ENCODE data around the gene PCGF6. TPM values are rescaled to one million over a fixed set of nuclear protein-coding genes. Genes with fewer than 3 reads are reported as not detected.

PCGF6 gene
- total and polyA plus RNA-seq, 2 experiments from 2014 or later, result 9.7 to 12.6 TPM

DNA sequence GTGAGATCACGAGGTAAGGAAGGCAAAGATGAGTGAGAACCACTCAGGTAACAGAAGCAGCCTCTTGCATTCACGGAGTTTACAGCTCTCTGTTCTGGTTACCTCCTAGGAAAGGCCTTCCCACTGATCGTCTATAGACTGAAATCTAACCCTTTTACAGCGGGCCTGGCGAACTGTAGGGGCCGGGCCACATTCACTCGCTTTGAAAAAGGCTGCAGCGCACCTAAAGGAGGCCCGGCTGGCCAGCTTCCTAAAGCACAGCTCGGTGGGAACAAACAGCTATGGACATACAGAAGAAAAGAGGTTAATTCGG is 44.8 kb upstream of the PCGF6 start:
- H3K4me1 ChIP-seq (ENCODE audit: insufficient read depth), result peaks cover 33% of the 10 kb centered on the region
- no peaks in the 10 kb centered on the region for H3K9me2 ChIP-seq (ENCODE audit: insufficient read depth)
- WGBS, 2 experiments (ENCODE audit: low coverage in 1 of 2, low lambda C conversion rate in 2 of 2, missing lambda C conversion rate in 2 of 2), result 4 to 5% methylated on average over 11 of the region's 11 CpGs
- H3K27ac ChIP-seq, result peak overlapping the region; percentile 80
- H2AFZ ChIP-seq, result peak overlapping the region; percentile 84
- in situ Hi-C loops (cut with MboI), result no loop called here
- H3F3A ChIP-seq (ENCODE audit: insufficient read depth), result 0 out of 2 replicates have a peak, but pooled peaks cover 4% of the 10 kb centered on the region
- peak overlapping the region; percentile 96 for H3K4me3 ChIP-seq
- H3K27me3 ChIP-seq (replicated peaks; ENCODE audit: insufficient read depth), result no peaks in the 10 kb centered on the region
- H4K20me1 ChIP-seq (ENCODE audit: insufficient read depth), result no peaks in the 10 kb centered on the region; the same call in 1 of the 2 replicates
- H3K36me3 ChIP-seq (ENCODE audit: low read depth), result peaks cover 24% of the 10 kb centered on the region
- no peaks in the 10 kb centered on the region for H3K9me3 ChIP-seq (ENCODE audit: low read depth)
- H3K4me2 ChIP-seq (ENCODE audit: unreplicated experiment), result peak overlapping the region; percentile 95
- TF ChIP-seq EZH2 (IDR thresholded peaks at IDR 0.05; ENCODE audit: insufficient read depth, poor library complexity, severe bottlenecking), result no peak
- TF ChIP-seq EZH2phosphoT487 (IDR thresholded peaks at IDR 0.05; ENCODE audit: insufficient read depth, low read depth), result no peak
- peak; percentile 67 for DNase-seq
- H3K9ac ChIP-seq, result peak overlapping the region; percentile 97
- H3K79me2 ChIP-seq (ENCODE audit: insufficient read depth), result peaks cover 98% of the 10 kb centered on the region

- 0 out of 2 replicates have a peak, but pooled peaks cover 7% of the 10 kb centered on the region for H3F3A ChIP-seq (ENCODE audit: insufficient read depth)
- H3K4me2 ChIP-seq (ENCODE audit: unreplicated experiment), result peak overlapping the region; percentile 95
- H3K9ac ChIP-seq, result no peak overlapping the region
- no peaks in the 10 kb centered on the region for H3K9me2 ChIP-seq (ENCODE audit: insufficient read depth)
- in situ Hi-C loops (cut with MboI), result no loop called here
- TF ChIP-seq EZH2 (IDR thresholded peaks at IDR 0.05; ENCODE audit: insufficient read depth, poor library complexity, severe bottlenecking) (no peak), EZH2phosphoT487 (IDR thresholded peaks at IDR 0.05; ENCODE audit: insufficient read depth, low read depth) (no peak)
- H3K36me3 ChIP-seq (ENCODE audit: low read depth), result peaks cover 33% of the 10 kb centered on the region
- no peaks in the 10 kb centered on the region for H3K27me3 ChIP-seq (replicated peaks; ENCODE audit: insufficient read depth)
- no peak for DNase-seq
- no peaks in the 10 kb centered on the region for H3K9me3 ChIP-seq (ENCODE audit: low read depth)
- no peak overlapping the region for H2AFZ ChIP-seq
- H3K4me3 ChIP-seq, result no peak overlapping the region
- H4K20me1 ChIP-seq (ENCODE audit: insufficient read depth), result no peaks in the 10 kb centered on the region; the same call in 1 of the 2 replicates
- H3K79me2 ChIP-seq (ENCODE audit: insufficient read depth), result peaks cover 91% of the 10 kb centered on the region
- H3K4me1 ChIP-seq (ENCODE audit: insufficient read depth), result peaks cover 33% of the 10 kb centered on the region
- H3K27ac ChIP-seq, result no peak overlapping the region
- 92 to 94% methylated on average over 14 of the region's 14 CpGs for WGBS, 2 experiments (ENCODE audit: low coverage in 1 of 2, low lambda C conversion rate in 2 of 2, missing lambda C conversion rate in 2 of 2)
Observed at GRCh38 chr10:103394180-103394579, 43.2 kb upstream of the PCGF6 start.

GRCh38 chr10:103382769-103383168 is 31.8 kb upstream of the PCGF6 start:
- Histone ChIP-seq H3K27me3 (replicated peaks; ENCODE audit: insufficient read depth) (no peaks in the 10 kb centered on the region), H3K4me1 (ENCODE audit: insufficient read depth) (no peaks in the 10 kb centered on the region), H2AFZ (no peak overlapping the region), H3K9me2 (ENCODE audit: insufficient read depth) (no peaks in the 10 kb centered on the region), H4K20me1 (ENCODE audit: insufficient read depth) (0 out of 2 replicates have a peak, but pooled peaks cover 3% of the 10 kb centered on the region), H3K27ac (no peak overlapping the region), H3K79me2 (ENCODE audit: insufficient read depth) (no peaks in the 10 kb centered on the region), H3F3A (ENCODE audit: insufficient read depth) (peaks cover 24% of the 10 kb centered on the region), H3K4me3 (no peak overlapping the region), H3K9me3 (ENCODE audit: low read depth) (no peaks in the 10 kb centered on the region), H3K4me2 (ENCODE audit: unreplicated experiment) (no peak overlapping the region), H3K36me3 (ENCODE audit: low read depth) (peaks cover 17% of the 10 kb centered on the region), H3K9ac (no peak overlapping the region)
- TF ChIP-seq EZH2phosphoT487 (IDR thresholded peaks at IDR 0.05; ENCODE audit: insufficient read depth, low read depth) (no peak), EZH2 (IDR thresholded peaks at IDR 0.05; ENCODE audit: insufficient read depth, poor library complexity, severe bottlenecking) (no peak)
- in situ Hi-C loops (cut with MboI), result no loop called here
- WGBS, 2 experiments (ENCODE audit: low coverage in 1 of 2, low lambda C conversion rate in 2 of 2, missing lambda C conversion rate in 2 of 2), result 91 to 95% methylated on average over 5 of the region's 5 CpGs
- DNase-seq, result no peak

- Histone ChIP-seq H4K20me1 (ENCODE audit: insufficient read depth) (0 out of 2 replicates have a peak, but pooled peaks cover 4% of the 10 kb centered on the region), H3K4me1 (ENCODE audit: insufficient read depth) (peaks cover 3% of the 10 kb centered on the region; the same call in 1 of the 2 replicates), H3F3A (ENCODE audit: insufficient read depth) (peaks cover 6% of the 10 kb centered on the region; the same call in 1 of the 2 replicates), H3K27me3 (replicated peaks; ENCODE audit: insufficient read depth) (no peaks in the 10 kb centered on the region), H3K9me3 (ENCODE audit: low read depth) (no peaks in the 10 kb centered on the region), H3K4me2 (ENCODE audit: unreplicated experiment) (no peak overlapping the region), H3K36me3 (ENCODE audit: low read depth) (peaks cover 10% of the 10 kb centered on the region; the same call in 1 of the 2 replicates), H3K4me3 (no peak overlapping the region), H3K9ac (no peak overlapping the region), H3K27ac (no peak overlapping the region), H2AFZ (no peak overlapping the region), H3K79me2 (ENCODE audit: insufficient read depth) (peaks cover 32% of the 10 kb centered on the region), H3K9me2 (ENCODE audit: insufficient read depth) (no peaks in the 10 kb centered on the region)
- TF ChIP-seq EZH2phosphoT487 (IDR thresholded peaks at IDR 0.05; ENCODE audit: insufficient read depth, low read depth), result no peak
- TF ChIP-seq EZH2 (IDR thresholded peaks at IDR 0.05; ENCODE audit: insufficient read depth, poor library complexity, severe bottlenecking), result no peak
- in situ Hi-C loops (cut with MboI), result no loop called here
- 96 to 97% methylated on average over 5 of the region's 5 CpGs for WGBS, 2 experiments (ENCODE audit: low coverage in 1 of 2, low lambda C conversion rate in 2 of 2, missing lambda C conversion rate in 2 of 2)
- DNase-seq, result no peak
Observed at GRCh38 chr10:103374263-103374662, 23.3 kb upstream of the PCGF6 start.
